GF-D8 (cell line): ENCODE results near the gene SUGP2.
A peak's percentile ranks its signal among the peaks of the same experiment; 100 is the strongest.

Source experiments
- DNase-seq: peaks from one replicate; lab custom pipeline; 2025; lab: John Stamatoyannopoulos, UW

Gene SUGP2

GRCh38 chr19:19059018-19059836, 25.9 kb upstream of the SUGP2 start:
- DNase-seq: no peak

DNA sequence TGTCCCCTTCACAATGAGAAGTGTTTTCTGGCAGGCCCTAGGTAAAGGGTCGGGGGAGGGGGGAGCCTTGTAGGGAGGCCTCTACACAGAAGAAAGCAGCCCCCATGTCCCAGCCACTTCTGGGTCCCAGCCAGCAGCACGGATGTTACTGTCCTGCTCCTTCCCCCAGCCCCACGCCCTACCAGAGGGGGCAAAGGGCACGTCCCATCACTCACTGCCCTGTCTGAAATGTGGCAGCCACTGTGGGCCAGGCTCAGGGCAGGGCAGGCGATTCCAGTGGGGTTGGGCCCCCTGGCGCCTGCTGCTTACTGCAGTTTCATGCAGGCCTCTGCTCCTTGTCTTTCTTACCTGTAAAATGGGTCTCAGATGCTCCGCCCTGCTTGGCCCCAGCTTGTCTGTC, 24.4 kb upstream of the SUGP2 start:
- no peak for DNase-seq

GRCh38 chr19:19057317-19057716, 24.0 kb upstream of the SUGP2 start:
- DNase-seq: no peak

- no peak for DNase-seq
Observed at GRCh38 chr19:19056636-19057275, 23.4 kb upstream of the SUGP2 start.

DNA sequence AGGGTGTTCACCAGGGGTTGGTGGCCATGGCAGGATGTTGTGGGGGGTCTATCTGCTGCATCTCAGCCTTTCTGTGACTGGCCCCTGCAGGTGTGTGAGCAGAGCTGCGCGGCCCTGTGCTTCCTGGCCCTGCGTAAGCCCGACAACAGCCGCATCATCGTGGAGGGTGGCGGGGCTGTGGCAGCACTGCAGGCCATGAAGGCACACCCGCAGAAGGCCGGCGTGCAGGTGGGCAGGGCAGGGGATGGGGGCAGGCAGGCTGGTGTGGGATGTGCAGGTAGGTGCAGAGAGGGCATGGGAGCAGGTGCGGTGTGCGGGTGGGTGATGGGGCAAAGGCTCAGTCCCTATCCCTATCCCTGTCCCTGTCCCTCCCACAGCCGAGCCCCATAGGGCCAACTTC, 22.4 kb upstream of the SUGP2 start:
- DNase-seq: no peak

GRCh38 chr19:19054939-19055440, 21.7 kb upstream of the SUGP2 start:
- no peak for DNase-seq

DNA sequence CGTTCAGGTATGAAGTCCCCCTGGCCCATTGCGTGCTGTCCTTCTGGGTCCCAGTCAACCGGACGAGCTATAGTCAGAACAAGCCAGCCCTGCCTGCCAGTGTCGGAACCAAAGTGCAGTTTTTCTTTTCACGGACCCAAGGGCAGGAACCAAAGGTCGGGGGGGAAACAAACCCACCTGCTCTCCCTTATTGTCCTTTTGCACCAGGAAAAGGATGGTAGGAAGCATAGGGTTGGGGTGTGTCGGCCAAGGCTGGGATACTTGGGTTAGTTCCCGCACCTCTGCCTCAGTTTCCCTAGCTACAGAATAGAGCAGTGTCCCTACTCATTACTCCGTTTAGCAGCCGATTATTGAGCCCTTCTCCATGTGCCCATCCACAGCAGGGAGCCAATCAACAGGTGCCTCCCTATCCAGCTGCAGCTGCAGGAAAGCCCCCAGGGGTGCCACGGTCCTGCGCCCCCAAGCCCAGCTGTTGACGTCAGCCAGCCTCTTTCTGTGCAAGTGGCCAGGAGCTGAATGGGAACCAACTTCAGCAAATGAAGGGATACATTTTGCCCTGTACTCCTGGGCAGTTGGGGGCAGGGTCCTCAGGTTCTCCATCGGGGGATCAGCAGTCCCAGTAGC, 21.1 kb upstream of the SUGP2 start:
- no peak for DNase-seq

DNA sequence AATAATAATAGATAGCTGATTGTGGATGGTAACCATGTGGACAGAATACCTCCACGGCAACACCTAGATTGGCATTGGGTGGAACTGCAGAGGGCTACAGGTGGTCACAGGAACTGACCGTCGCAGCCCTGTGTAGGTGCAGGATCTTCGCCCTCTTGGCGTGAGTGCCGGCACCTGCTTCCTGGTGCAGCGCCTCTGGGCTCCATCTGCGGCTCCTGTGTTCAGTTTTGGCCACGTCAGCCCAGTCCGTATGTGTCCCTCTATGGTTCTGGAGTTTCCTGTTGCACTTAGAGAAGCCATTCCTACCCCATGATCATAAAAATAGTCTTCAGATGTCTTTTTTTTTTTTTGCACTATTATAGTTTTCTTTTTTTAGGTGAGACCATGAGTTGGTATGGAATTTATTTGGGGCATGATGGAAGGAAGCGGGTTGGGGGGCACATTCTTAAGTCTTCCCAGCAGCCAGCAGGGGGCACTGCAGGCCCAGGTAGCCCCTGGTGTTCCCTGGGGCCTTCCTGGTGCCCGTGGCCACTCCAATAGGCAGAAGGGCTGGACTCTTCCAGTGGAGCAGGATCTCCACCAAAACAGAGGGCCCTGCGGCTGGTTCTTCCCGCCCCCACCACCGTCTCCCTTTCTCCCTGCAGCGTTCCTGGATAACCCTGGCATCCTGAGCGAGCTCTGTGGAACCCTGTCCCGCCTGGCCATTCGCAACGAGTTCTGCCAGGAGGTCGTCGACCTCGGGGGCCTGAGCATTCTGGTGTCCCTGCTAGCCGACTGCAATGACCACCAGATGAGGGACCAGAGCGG, 20.4 kb upstream of the SUGP2 start:
- DNase-seq: no peak

DNA sequence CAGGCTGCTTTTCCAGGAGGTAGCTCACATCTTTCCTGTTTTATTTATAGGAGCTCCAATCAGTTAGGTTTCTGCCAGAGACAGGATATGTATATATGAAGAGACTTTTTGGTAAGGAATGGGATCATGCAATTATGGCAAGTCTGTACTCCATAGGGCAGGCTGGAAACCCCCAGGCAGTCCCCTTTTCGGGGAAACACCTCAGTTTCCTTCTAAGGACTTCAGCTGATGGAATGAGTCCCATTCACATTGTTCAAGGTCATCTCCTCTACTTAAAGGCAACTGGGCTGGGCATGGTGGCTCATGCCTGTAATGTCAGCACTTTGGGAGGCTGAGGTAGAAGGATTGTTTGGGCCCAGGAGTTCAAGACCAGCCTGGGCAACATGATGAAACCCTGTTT, 19.6 kb upstream of the SUGP2 start:
- DNase-seq: no peak

- no peak for DNase-seq
Observed at GRCh38 chr19:19051478-19052213, 18.3 kb upstream of the SUGP2 start.

DNA sequence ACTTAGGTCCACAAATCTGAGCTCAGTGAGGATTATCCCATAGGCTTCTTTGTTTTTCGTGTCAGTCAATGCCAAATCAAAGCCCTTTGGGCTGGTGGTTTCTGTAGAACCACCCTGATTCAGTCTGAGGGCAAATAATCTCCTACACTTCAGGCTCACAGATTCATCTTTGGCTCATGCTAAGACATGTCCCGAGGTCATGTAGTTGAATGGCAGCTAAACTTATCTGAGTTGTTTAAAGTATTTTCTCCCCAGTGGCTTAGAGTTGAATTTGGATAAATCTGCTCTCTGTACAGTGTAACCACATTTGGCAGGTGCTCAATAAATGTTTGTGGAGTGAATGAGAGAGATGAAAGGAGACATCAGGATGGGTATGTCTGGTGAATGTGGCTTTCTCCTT, 17.4 kb upstream of the SUGP2 start:
- DNase-seq: no peak

- no peak for DNase-seq
Observed at GRCh38 chr19:19050104-19050503, 16.8 kb upstream of the SUGP2 start.

DNA sequence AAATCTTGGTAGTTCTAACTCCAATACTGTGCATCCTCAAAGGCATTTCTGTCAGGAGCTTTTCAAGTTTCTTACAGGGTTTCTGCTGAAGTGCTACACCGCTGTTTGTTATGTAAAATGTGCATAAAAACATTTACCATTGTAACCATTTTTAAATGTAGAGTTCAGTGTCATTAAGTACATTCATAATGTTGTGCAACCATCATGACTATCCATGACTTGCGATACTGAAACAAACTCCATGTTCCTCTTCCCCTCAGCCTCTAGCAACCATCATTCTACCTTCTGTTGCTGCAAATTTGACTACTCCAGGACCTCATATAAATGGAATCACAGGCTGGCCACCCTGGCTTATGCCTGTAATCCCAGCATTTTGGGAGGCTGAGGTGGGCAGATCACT, 16.1 kb upstream of the SUGP2 start:
- DNase-seq: no peak

DNA sequence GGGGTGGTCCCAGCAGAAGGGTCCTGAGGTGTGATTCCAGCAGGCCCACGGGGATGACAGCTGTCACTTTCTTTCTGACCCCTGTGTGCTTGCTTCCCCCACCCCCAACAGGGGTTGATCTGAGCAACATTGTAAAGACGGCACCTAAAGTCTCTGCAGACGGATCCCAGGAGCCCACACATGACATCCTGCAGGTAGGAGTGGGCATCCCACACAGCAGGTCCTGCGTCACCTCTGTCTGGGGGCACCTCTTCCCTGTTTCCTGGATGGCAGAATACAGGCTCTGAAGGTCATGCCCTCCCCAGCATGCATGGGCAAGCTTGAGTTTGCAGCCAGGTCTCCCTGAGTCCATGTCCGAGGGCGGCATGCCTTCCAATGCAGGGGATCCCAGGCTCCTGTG, 10.6 kb upstream of the SUGP2 start:
- no peak for DNase-seq

DNA sequence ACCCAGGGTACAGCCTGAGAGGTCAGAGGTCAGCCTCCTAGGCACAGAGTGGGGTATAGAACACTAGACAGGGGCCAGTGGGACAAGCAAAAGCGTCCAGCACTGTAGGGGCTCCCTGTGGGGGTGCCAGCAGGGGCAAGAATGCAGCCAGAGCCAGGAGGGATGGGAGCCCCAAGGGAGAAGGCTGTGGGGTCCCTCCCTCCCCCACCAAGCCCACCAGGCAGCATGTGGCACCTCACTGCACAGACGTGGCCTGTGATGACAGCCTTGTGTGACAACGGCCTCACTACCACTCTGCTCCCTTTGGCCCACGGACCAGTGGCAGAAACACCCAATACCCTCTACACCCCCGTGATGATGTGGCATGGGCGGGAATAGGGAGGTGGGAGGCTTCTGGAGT, 10.2 kb upstream of the SUGP2 start:
- DNase-seq: no peak

DNA sequence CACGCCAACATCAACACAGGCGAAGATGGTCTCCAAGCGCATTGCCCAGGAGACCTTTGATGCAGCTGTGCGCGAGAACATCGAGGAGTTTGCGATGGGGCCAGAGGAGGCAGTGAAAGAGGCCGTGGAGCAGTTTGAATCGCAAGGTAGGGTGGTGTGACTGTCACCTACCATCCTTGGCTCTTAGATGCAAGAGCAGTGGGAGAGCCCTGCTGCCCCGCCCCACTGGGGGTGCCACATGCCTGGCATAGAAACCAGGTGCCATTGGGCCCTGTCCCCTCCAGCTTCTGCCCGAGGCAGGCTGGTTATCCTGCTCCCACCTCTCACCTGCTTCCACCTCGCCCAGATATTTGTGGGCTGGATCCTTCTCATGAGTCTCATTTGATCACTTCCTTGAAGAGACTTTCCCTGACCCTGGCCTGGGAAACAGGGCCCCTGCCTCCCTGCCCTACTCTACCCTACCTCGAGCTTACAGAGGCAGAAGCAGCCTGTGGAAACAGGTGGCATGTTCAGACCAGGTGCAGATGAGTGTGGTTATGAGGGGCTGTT, 9.5 kb upstream of the SUGP2 start:
- no peak for DNase-seq

GRCh38 chr19:19040417-19040816, 7.1 kb upstream of the SUGP2 start:
- DNase-seq: no peak

DNA sequence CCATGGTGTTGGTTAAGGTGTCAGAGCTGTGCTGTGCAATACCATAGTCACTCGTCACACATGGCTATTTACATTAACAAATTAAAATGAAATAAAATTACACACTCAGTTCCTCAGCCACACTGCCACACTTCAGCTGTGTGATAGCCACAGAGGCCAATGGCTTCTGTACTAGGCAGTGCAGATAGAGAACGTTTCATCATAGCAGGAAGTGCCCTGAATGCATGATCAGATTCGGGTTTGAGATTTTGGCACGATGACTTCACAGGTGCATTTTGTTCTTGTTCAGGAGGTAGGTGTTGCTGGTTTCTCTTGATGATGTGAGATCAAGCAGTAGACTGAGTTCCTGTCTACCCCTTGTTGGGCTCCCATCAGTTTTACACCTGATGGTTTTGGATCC, 6.6 kb upstream of the SUGP2 start:
- DNase-seq: peak; percentile 24

GRCh38 chr19:19034204-19034624, 897 bp upstream of the SUGP2 start:
- peak; percentile 80 for DNase-seq

- DNase-seq: no peak
Observed at GRCh38 chr19:19033176-19033425, 216 bp downstream of the SUGP2 start.

GRCh38 chr19:19032420-19033175, 719 bp downstream of the SUGP2 start:
- peak; percentile 78 for DNase-seq
